Activated CD4-positive, alpha-beta T cell treated with anti-CD3 and anti-CD28 coated beads, Interleukin-2, amount 50 U/mL, for 24 hours (primary cell): ENCODE data around the gene KRT85.

ENCODE experiments used
- DNase-seq, 2 donors: peaks; one replicate each; pipeline ENCODE4 v3.0.0-alpha.2; 2020; ENCODE audit warnings: low read depth in 1 of 2, low spot score in 1 of 2

The KRT85 gene

GRCh38 chr12:52327830-52328500 lies 39.3 kb downstream of the KRT85 start:
- no peak for DNase-seq

- DNase-seq = peak; percentile 39 to 76
These were observed 40.0 kb downstream of the KRT85 start for GRCh38 chr12:52327052-52327829.

GRCh38 chr12:52324153-52324444 lies 43.2 kb downstream of the KRT85 start:
- DNase-seq = no peak

DNA sequence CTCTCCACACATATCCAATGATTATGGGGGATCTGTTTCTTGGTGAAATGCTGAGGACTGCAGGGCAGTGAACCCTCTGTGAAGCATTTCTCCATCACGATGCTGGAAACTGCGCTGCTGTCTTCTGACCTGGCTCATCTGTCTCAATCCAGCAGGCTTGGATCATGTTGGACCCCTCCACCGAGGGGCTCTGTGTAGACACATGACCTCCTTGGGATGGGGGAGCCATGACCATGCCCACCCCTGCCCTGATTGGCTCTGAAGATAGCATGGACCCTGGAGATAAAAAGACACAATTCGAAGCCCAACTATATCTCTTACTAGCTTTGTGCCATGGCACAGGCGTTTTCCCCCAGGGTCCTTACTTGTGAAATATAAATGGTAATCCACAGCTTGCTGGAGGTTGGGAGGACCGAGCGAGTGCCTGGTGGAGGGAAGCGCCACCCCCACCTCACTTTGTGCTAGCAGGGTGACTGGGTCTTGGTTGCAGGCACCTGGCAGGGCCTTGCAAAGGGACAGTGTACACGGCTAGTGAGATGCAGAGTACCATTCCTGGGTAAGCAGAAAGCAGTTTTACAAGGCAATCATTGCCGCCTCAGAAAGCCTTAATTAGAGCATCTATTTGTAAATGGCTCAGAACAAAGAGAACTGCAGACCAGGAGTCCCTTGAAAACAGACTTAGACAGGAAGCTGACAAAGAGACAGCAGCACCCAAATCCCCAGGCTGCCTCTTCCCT lies 43.7 kb downstream of the KRT85 start:
- DNase-seq = no peak

DNA sequence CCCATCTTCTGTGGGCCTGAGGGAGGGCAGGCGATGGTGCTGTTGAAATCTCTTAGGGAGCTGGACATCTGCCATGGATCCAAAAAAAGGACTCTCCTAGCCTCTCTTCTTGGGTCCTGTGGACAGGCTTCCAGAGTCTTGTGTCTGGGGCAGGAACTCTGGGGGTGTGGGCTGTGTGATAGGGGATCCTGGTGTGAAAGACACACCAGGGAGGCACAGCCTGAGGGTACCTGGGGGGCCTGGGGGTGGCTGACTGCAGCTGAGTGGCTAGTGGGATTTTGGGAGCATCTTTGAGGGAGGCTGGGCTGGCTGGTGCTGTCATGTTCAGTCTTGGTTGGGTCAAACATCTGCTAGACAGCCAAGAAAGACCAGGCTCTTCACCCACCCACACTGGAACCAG lies 44.3 kb downstream of the KRT85 start:
- no peak for DNase-seq

- no peak for DNase-seq
These were observed 45.2 kb downstream of the KRT85 start for GRCh38 chr12:52322069-52322468.

DNA sequence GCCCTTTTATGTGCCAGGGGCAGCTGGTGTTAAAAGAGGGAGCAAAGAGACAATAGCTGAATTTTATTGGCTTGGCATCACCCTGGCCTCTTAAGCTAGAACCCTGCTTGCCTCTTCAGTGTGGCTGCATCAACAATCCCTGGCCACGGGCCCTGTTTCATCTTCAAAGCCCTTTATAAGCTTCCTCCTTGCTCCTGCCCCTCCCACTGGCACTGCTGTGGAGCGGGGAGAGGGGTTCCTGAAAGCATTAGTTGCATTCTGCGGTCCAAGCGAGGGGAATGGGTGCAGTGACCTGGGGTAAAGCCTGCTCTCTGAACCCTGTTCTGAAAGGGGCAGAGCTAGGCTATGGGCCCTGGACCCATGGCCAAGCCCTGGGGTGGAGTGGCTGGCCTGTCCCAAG lies 45.9 kb downstream of the KRT85 start:
- DNase-seq = no peak

- DNase-seq = no peak
These were observed 46.4 kb downstream of the KRT85 start, which contains the start of gene KRT83 for GRCh38 chr12:52320784-52321400. Gene KRT83, minus strand, starts transcription at chr12:52321398. Its CDS starts 63 bp downstream, at chr12:52321335.

DNA sequence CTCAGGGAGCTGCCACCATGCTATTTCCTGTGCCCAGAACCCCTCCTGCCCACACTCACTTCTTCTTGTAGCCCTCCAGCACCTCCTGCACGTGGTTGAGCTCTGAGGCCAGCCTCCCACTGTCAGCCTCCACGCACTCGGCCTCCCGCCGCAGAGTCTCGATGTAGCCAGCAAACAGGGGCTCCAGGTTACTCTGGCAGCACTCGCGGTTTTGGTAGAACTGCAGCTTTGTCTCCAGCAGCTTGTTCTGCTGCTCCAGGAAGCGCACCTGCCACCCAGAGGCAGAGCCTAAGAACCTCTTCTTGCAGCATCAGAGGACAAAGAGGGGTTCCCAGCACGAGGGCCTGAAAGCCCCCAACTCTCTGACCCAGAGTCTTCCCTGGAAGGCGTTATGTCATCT lies 48.2 kb downstream of the KRT85 start:
- no peak for DNase-seq

DNA sequence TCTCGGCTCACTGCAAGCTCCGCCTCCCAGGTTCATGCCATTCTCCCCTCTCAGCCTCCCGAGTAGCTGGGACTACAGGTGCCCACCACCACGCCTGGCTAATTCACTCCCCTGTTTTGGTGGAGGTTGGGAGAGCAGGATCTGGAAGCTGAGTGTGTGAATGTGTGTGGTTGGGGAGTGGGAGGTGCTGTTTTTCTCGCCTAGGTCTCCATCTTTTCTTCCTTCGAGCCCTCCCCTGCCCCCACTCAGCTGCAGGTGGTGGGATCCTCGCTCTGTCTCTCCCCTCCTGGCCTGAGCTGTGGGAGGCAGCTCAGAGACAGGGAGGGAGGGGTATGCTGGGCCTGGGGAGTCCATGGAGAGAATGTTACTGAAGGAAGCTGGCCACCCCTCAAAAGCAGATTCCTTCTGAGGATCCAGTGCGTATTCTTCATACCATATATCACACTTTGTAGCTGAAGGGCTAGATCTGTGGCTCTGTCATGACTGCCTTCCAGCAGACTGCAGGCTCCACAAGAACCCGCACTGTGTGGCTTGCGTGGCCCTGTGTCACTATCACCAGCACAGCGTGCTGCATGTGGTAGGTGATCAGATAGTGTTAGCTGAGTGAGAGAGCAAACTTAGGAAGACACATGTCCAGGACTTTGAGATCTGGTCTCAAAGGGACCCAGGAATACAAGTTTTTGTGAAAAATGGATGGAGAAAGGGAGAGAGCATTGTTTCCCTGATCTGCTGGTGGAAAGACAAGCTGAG lies 48.9 kb downstream of the KRT85 start:
- no peak for DNase-seq

GRCh38 chr12:52317468-52318052 lies 49.7 kb downstream of the KRT85 start:
- DNase-seq = no peak

- no peak for DNase-seq
These were observed 50.6 kb downstream of the KRT85 start for GRCh38 chr12:52316701-52317100.

DNA sequence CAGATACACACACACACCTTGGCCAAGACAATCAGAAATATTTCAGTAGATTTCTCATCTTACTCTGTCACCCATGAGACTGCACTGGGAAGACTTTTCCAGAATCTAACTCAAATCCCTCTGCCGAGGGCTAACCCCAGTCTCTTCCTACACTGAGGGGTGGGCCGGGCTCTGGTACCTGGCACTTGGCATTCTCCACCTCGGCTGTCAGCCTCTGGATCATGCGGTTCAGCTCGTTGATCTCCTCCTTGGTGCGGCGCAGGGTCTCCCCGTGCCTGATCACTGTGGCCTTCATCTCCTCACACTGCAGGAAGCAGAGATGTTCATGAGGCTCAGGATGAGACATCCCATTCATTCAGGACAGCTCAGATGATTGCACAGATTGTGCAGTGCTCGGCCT lies 51.0 kb downstream of the KRT85 start:
- DNase-seq = no peak

DNA sequence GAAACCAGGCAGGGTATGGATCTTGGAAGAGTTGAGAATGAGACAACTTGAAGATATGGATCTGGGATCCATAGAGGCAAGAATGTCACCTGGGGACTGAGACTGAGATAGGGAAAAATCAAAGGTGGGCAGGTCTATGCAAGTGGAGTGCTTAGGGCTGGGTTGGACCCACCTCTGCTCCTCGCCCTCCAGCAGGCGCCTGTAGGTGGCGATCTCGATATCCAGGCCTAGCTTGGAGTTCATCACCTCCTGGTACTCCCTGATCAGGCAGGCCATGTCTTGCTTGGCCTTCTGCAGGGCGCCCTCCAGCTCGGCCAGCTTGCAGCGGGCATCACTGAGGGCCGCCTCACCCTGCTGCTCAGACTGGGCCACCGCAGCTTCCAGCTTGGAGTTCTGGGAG lies 51.6 kb downstream of the KRT85 start:
- DNase-seq = peak in 1 of 2 donors; percentile 11

DNA sequence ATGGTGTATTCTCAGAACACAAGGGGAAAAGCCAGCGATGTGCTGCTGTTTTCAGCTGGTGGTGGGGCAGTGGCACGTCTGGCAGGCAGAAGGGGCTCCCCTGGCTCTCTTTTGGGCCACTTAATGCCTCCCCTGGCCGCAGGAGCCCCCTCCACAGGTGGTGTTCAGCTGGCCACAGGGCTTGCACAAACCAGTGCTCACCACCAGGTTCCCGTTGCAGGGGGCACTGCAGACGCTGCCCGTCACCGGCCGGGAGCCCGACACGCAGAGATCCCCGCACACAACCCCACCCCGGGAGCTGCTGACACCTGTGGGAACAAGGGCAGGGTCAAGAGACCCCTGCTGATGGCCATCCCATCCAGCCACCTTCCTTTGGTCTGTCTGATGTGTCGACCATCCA lies 52.8 kb downstream of the KRT85 start:
- no peak for DNase-seq

DNA sequence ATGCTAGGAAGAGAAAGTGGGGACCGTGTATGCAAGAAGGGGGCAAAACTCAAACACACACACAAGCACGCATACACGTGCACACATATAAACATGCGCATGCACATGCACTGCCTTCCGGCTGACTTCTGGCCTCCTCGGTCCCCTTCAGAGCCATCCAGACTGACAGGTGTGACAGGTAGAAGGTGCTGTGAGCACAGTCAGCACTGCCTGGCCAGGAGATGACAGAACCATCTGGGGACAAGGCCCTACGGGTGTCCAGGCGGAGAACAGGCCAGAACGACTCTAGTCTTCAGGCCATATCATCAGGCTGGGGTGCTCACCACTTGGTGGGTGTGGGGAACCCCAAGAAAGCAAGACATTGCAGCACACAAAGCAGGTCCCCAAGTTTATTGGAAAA lies 53.4 kb downstream of the KRT85 start:
- no peak for DNase-seq

- DNase-seq = no peak
These were observed 53.8 kb downstream of the KRT85 start for GRCh38 chr12:52313461-52313860.

DNA sequence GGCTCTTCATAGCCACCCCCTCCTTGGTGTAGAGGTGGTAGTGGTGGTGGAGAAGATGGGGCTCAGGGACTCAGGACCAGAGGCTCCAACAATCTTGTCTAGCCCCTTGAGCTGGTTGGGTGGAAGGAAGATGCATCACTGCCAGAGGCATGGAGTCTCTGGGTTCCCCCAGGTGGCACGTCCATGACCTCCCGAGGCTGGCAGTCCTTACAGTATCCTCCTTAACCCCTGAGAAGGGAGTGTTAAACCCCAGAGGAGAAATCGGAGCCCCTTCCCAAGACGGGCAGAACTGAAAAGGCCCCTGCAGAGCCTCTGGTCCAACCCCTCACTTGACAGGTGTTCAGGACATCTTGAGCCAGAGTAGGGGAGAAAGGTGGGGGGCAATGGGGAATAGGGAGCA lies 55.2 kb downstream of the KRT85 start:
- DNase-seq = no peak

DNA sequence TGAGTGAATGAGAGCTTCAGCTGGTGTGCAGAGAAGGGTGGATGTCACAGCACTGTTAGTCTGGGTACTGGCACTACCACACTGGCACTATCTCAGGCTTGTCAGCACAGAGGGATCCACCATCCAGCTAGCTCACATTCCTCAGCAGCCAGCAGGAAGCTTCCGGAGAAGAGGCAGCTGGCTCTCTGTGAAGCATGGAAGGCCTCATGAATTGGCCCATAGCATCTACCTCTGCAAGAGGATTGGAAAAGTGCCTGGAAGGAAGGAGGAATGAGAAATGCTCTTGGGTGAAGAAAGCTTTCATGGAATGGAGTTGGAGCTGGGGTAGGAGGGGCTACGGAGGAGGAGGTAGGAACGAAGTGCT lies 56.0 kb downstream of the KRT85 start:
- no peak for DNase-seq

GRCh38 chr12:52310622-52311284 lies 56.5 kb downstream of the KRT85 start:
- no peak for DNase-seq
